IPS-NIHi7 (cell line): ENCODE measurements around the gene UPF2.

Source experiments
- DNase-seq: peaks from one replicate; pipeline ENCODE4 v3.0.0; 2012; ENCODE audit warnings: mixed read lengths; ENCODE audit errors: extremely low spot score

UPF2 gene

GRCh38 chr10:11885437-11886137 lies 157.0 kb downstream of the UPF2 start:
- DNase-seq, result no peak

- DNase-seq, result no peak
These were observed 157.7 kb downstream of the UPF2 start for GRCh38 chr10:11884706-11885423.

GRCh38 chr10:11882646-11883375 lies 159.8 kb downstream of the UPF2 start:
- no peak for DNase-seq

GRCh38 chr10:11881477-11882417 lies 160.9 kb downstream of the UPF2 start:
- peak; percentile 79 for DNase-seq

- no peak for DNase-seq
These were observed 161.6 kb downstream of the UPF2 start for GRCh38 chr10:11881030-11881476.

- DNase-seq, result peak; percentile 66
These were observed 162.2 kb downstream of the UPF2 start for GRCh38 chr10:11880151-11881029.

GRCh38 chr10:11879387-11880094 lies 163.1 kb downstream of the UPF2 start:
- DNase-seq, result no peak

GRCh38 chr10:11878776-11879175 lies 163.8 kb downstream of the UPF2 start:
- DNase-seq, result no peak

GRCh38 chr10:11877591-11877905 lies 165.1 kb downstream of the UPF2 start:
- no peak for DNase-seq

- no peak for DNase-seq
These were observed 165.6 kb downstream of the UPF2 start for GRCh38 chr10:11876805-11877590.

- DNase-seq, result no peak
These were observed 166.3 kb downstream of the UPF2 start for GRCh38 chr10:11876324-11876723.

GRCh38 chr10:11875494-11876281 lies 166.9 kb downstream of the UPF2 start:
- DNase-seq, result peak; percentile 41

- DNase-seq, result peak; percentile 85
These were observed 167.8 kb downstream of the UPF2 start for GRCh38 chr10:11874568-11875493.

- DNase-seq, result no peak
These were observed 171.1 kb downstream of the UPF2 start for GRCh38 chr10:11871466-11871865.

- DNase-seq, result no peak
These were observed 171.7 kb downstream of the UPF2 start for GRCh38 chr10:11870900-11871400.

GRCh38 chr10:11870461-11870780 lies 172.2 kb downstream of the UPF2 start:
- no peak for DNase-seq
